A549 (cell line): ENCODE data around the gene BMP7.

Experiments used
- CTCF ChIP-seq: fragments of >200 bp; sonication (Bioruptor Twin); formaldehyde crosslinking; IDR thresholded peaks from 3 replicates; pipeline ENCODE4 v1.5.1; 2016
- EHMT2 ChIP-seq: fragments of 200-600 bp; sonication (generic); IDR thresholded peaks from 2 replicates; pipeline ENCODE4 v1.6.1; 2016; ENCODE audit warnings: antibody characterized with exemption, low read depth, mild to moderate bottlenecking, moderate library complexity
- GATA3 ChIP-seq: IDR thresholded peaks from 2 replicates; pipeline ENCODE4 v1.6.1; 2012; ENCODE audit warnings: borderline replicate concordance
- JUN ChIP-seq, 2 experiments: fragments of >200 bp; sonication (Bioruptor Twin); formaldehyde crosslinking; IDR thresholded peaks; 2 replicates in 1 of 2; 3 replicates in 1 of 2; pipeline ENCODE4 v1.6.1; 2016 to 2017
- KDM1A ChIP-seq: fragments of 200-600 bp; sonication (generic); IDR thresholded peaks from 2 replicates; pipeline ENCODE4 v1.6.1; 2016; ENCODE audit warnings: low read depth, mild to moderate bottlenecking
- MYC ChIP-seq: IDR thresholded peaks from 2 replicates; pipeline ENCODE4 v1.6.1; 2012; ENCODE audit warnings: mild to moderate bottlenecking, inconsistent platforms, low read length, improper control_type of control experiment, borderline replicate concordance
- NPAS2 ChIP-seq: fragments of 250-450 bp; sonication (Bioruptor Pico); IDR thresholded peaks from 2 replicates; pipeline ENCODE4 v1.8.0; 2022; ENCODE audit warnings: mild to moderate bottlenecking, moderate library complexity, borderline replicate concordance
- POLR2A ChIP-seq: IDR thresholded peaks from 2 replicates; pipeline ENCODE4 v1.6.1; 2012; ENCODE audit warnings: mild to moderate bottlenecking, low read length
- TF ChIP-seq, protein P1 (sequence below): fragments of 250-450 bp; sonication (Bioruptor Pico); IDR thresholded peaks from 2 replicates; pipeline ENCODE4 v1.5.0; 2021; ENCODE audit warnings: mild to moderate bottlenecking, moderate library complexity, borderline replicate concordance
- TF ChIP-seq, protein P2 (sequence below): fragments of 450-650 bp; IDR thresholded peaks from 2 replicates; pipeline ENCODE4 v1.6.1; 2014; ENCODE audit warnings: antibody characterized with exemption

DNA sequence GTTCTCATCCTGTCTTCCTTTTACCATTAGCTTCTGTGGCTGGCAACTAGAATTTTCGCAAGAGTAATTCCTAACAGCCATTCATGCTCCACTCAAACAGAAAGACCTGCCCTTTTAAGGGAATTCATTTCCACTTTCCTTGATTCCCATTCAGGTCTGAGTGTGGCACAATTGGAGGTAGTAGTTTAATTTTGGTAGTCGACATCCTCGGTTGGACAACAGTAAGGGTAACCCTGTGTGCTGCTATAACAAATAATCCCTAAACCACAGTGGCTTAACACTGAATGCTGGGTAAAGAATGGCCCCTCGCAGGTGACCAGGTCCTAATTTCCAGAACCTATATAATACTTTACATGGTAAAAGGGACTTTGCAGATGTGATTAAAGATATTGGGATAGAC lies 142.9 kb downstream of the BMP7 start:
- TF ChIP-seq CTCF (no peak), POLR2A (no peak), EHMT2 (no peak), MYC (no peak), KDM1A (no peak), JUN (IDR thresholded peaks at IDR 0.05) (no peak), NPAS2 (no peak), GATA3 (no peak)
- TF ChIP-seq, protein P1, sequence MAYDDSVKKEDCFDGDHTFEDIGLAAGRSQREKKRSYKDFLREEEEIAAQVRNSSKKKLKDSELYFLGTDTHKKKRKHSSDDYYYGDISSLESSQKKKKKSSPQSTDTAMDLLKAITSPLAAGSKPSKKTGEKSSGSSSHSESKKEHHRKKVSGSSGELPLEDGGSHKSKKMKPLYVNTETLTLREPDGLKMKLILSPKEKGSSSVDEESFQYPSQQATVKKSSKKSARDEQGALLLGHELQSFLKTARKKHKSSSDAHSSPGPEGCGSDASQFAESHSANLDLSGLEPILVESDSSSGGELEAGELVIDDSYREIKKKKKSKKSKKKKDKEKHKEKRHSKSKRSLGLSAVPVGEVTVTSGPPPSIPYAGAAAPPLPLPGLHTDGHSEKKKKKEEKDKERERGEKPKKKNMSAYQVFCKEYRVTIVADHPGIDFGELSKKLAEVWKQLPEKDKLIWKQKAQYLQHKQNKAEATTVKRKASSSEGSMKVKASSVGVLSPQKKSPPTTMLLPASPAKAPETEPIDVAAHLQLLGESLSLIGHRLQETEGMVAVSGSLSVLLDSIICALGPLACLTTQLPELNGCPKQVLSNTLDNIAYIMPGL (CRISPR knock-in tag) = no peak
- TF ChIP-seq, protein P2, sequence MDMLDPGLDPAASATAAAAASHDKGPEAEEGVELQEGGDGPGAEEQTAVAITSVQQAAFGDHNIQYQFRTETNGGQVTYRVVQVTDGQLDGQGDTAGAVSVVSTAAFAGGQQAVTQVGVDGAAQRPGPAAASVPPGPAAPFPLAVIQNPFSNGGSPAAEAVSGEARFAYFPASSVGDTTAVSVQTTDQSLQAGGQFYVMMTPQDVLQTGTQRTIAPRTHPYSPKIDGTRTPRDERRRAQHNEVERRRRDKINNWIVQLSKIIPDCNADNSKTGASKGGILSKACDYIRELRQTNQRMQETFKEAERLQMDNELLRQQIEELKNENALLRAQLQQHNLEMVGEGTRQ = no peak
